Upper lobe of left lung (tissue), 6 donors: Measurements from ENCODE around the gene DAPK1. TPM values are rescaled to one million over a fixed set of nuclear protein-coding genes. Genes with fewer than 3 reads are reported as not detected.

Experiments used
- ATAC-seq, 2 donors: fragments of 200-7000 bp; cut with Tn5 transposase; one replicate each; pipeline ENCODE4 v1.9.1; 2022; ENCODE audit warnings: mild to moderate bottlenecking in 2 of 2, moderate library complexity in 2 of 2; ENCODE audit not compliant: low FRiP score in 2 of 2
- DNase-seq, 2 donors: peaks; one replicate each; pipeline ENCODE4 v3.0.0-alpha.2; 2019 to 2020
- H3K27ac ChIP-seq, 4 donors: fragments of 200-600 bp; sonication (generic); one replicate each; pipeline ENCODE4 v1.5.1; 2016 to 2019
- H3K27me3 ChIP-seq, 4 donors: fragments of 200-600 bp; sonication (generic); one replicate each; pipeline ENCODE4 v1.5.1; 2017 to 2019
- H3K36me3 ChIP-seq, 4 donors: fragments of 200-600 bp; sonication (generic); one replicate each; pipeline ENCODE4 v1.5.1; 2016 to 2019
- H3K4me1 ChIP-seq, 4 donors: fragments of 200-600 bp; sonication (generic); one replicate each; pipeline ENCODE4 v1.5.1; 2018 to 2019
- H3K4me3 ChIP-seq, 4 donors: fragments of 200-600 bp; sonication (generic); one replicate each; pipeline ENCODE4 v1.5.1; 2017 to 2019; ENCODE audit warnings: mild to moderate bottlenecking in 2 of 4, moderate library complexity in 1 of 4
- H3K9me3 ChIP-seq, 4 donors: fragments of 200-600 bp; sonication (generic); one replicate each; pipeline ENCODE4 v1.5.1; 2018 to 2019
- EP300 ChIP-seq, 4 donors: sonication (generic); formaldehyde crosslinking; IDR thresholded peaks; one replicate each; pipeline ENCODE4 v1.5.1; 2017; ENCODE audit warnings: antibody characterized with exemption in 4 of 4, control low read depth in 2 of 4
- POLR2A ChIP-seq, 4 donors: fragments of 450-650 bp; IDR thresholded peaks; one replicate each; pipeline ENCODE4 v1.5.1; 2016 to 2017; ENCODE audit warnings: antibody characterized with exemption in 4 of 4, mild to moderate bottlenecking in 2 of 4
- POLR2AphosphoS5 ChIP-seq, 2 donors: sonication (generic); formaldehyde crosslinking; IDR thresholded peaks; one replicate each; pipeline ENCODE4 v1.5.1; 2017; ENCODE audit warnings: antibody characterized with exemption in 2 of 2
- WGBS, 2 donors: methylation state at CpG; one replicate each; pipeline ENCODE4 v1.1.5; 2017 to 2018; 5-methylcytosine and 5-hydroxymethylcytosine counted together
- total RNA-seq, 6 donors: library from RNA; depleted of rRNA in 4 of 6; stranded (reverse); fragments of >200 nt in 4 of 6; gene quantifications; one replicate each; pipeline versions ENCODE4 v1.1.0 to v1.2.1, GENCODE V29; 2016 to 2021
- TF ChIP-seq, protein P1 (sequence below), 6 experiments: fragments of 450-650 bp in 4 of 6; fragments of 200-600 bp in 2 of 6; sonication (generic) in 2 of 6; IDR thresholded peaks; one replicate each; pipeline ENCODE4 v1.5.1; 2016 to 2019; ENCODE audit warnings: antibody characterized with exemption in 6 of 6
- donor health status: DM: no; HTN: no; CAD: no; lungs with moderate emphysema.
- donor health status: DM: no; HTN: yes; CAD: no; lungs with severe emphysema.

The DAPK1 gene
- total RNA-seq, 6 donors from 2014 or later: 125 to 334 (median 213) TPM

DNA sequence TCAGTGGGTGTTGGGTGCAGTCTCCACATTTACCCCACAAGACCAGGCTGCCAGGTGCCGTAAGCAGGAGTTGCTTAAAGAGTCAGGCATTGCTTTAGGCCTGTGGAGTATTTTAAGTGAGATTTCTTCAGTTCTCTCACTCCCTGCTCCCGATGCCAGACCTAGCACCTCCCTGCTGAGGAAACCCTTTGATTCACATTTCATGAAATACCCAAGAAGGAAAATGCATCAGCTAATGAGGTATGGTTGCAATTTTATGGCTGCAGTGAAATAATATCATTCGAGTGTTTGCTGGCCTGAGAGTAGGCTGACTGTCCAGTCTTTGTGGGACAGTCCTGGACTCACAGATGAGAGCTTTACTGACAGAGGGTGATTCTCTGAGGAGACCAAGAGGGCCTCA, 160.8 kb downstream of the DAPK1 start:
- H3K27ac ChIP-seq: no peak overlapping the region
- H3K36me3 ChIP-seq: peaks cover 10 to 21% (median 18%) of the 10 kb centered on the region in 4 donors
- DNase-seq (no peak), ATAC-seq (no peak)
- H3K4me3 ChIP-seq: no peak overlapping the region
- no peaks in the 10 kb centered on the region for H3K27me3 ChIP-seq
- TF ChIP-seq EP300 (IDR thresholded peaks at IDR 0.05): no peak
- no peak for TF ChIP-seq POLR2AphosphoS5 (IDR thresholded peaks at IDR 0.05)
- TF ChIP-seq POLR2A (IDR thresholded peaks at IDR 0.05): no peak
- TF ChIP-seq, protein P1, sequence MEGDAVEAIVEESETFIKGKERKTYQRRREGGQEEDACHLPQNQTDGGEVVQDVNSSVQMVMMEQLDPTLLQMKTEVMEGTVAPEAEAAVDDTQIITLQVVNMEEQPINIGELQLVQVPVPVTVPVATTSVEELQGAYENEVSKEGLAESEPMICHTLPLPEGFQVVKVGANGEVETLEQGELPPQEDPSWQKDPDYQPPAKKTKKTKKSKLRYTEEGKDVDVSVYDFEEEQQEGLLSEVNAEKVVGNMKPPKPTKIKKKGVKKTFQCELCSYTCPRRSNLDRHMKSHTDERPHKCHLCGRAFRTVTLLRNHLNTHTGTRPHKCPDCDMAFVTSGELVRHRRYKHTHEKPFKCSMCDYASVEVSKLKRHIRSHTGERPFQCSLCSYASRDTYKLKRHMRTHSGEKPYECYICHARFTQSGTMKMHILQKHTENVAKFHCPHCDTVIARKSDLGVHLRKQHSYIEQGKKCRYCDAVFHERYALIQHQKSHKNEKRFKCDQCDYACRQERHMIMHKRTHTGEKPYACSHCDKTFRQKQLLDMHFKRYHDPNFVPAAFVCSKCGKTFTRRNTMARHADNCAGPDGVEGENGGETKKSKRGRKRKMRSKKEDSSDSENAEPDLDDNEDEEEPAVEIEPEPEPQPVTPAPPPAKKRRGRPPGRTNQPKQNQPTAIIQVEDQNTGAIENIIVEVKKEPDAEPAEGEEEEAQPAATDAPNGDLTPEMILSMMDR (IDR thresholded peaks at IDR 0.05): no peak
- WGBS, 2 donors: 79 to 86% methylated on average over 3 of the region's 3 CpGs
- no peaks in the 10 kb centered on the region for H3K9me3 ChIP-seq
- H3K4me1 ChIP-seq: peaks cover 0 to 3% (median 0%) of the 10 kb centered on the region in 4 donors

DNA sequence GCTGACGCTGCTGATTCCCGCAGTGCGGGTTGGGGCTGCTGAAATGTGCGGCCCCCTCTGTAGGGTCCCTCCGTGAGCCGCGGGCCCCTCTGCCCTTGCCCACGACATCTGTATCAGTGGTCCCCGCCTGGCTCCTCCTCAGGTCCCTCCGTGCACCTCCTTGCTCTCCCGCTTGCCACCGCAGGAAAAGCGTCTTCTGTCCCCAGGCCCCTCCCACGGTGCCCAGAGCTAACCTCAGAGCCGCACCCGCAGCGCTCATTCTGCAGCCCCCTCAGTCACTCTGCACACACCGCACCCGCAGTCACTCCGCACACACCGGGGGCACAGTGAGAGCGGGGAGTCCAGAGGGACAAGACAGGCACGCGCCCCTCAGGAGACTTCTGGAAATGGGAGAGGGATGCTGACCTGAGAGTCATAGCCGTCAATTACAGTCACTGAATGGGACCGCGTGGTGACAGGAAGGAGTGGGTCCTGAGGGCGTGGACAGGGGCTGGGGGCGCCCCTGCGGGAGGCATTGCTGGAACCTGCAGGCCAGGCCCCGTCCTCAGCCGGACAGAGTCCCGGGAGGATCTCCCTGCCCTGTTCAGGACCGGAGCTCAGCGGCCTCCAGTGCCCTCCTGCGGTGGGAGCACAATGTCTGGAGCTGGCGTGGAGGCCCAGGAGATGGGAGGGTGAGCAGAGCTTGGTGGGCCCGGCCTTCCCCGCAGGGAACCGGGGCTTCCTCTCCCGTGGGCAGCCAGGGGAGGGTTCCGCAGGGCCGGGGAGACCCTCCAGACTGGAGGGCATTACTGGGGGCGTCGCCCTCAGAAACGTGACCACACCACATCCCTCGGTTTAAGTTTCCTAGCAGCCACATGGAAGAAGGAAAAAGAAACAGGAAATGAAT, 162.1 kb downstream of the DAPK1 start:
- Histone ChIP-seq H3K4me3 (no peak overlapping the region), H3K36me3 (peaks cover 14 to 28% (median 23%) of the 10 kb centered on the region in 4 donors), H3K4me1 (no peaks in the 10 kb centered on the region), H3K27me3 (no peaks in the 10 kb centered on the region), H3K27ac (no peak overlapping the region), H3K9me3 (no peaks in the 10 kb centered on the region)
- ATAC-seq (peak in 1 of 2 donors; percentile 23), DNase-seq (peak in 1 of 2 donors; percentile 73)
- TF ChIP-seq POLR2AphosphoS5 (IDR thresholded peaks at IDR 0.05) (no peak), POLR2A (IDR thresholded peaks at IDR 0.05) (no peak), EP300 (IDR thresholded peaks at IDR 0.05) (no peak)
- TF ChIP-seq, protein P1 (IDR thresholded peaks at IDR 0.05): no peak
- WGBS, 2 donors: 94% methylated on average over 41 to 44 of the region's 47 CpGs

DNA sequence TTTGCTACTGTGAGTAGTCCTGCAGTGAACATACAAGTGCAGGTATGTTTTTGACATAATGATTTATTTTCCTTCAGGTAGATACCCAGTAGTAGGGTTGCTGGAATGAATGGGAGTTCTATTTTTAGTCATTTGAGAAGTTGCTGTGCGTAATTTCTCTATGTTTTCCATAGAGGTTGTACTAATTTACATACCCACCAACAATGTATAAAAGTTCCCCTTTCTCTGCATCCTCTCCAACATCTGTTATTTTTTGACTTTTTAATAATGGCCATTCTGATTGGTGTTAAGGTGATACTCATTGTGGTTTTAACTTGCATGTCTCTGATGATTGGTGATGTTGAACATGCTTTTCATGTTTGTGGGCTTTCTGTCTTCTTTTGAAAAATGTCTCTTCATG, 163.6 kb downstream of the DAPK1 start:
- 63 to 86% methylated on average over 1 of the region's 1 CpG for WGBS, 2 donors
- TF ChIP-seq EP300 (IDR thresholded peaks at IDR 0.05) (no peak), POLR2A (IDR thresholded peaks at IDR 0.05) (no peak), POLR2AphosphoS5 (IDR thresholded peaks at IDR 0.05) (no peak)
- TF ChIP-seq, protein P1 (IDR thresholded peaks at IDR 0.05): no peak
- Histone ChIP-seq H3K36me3 (peaks cover 14 to 28% (median 26%) of the 10 kb centered on the region in 4 donors), H3K4me3 (no peak overlapping the region), H3K4me1 (no peaks in the 10 kb centered on the region), H3K9me3 (peaks cover 0 to 4% (median 0%) of the 10 kb centered on the region in 4 donors), H3K27me3 (no peaks in the 10 kb centered on the region), H3K27ac (no peak overlapping the region)
- ATAC-seq (no peak), DNase-seq (no peak)

DNA sequence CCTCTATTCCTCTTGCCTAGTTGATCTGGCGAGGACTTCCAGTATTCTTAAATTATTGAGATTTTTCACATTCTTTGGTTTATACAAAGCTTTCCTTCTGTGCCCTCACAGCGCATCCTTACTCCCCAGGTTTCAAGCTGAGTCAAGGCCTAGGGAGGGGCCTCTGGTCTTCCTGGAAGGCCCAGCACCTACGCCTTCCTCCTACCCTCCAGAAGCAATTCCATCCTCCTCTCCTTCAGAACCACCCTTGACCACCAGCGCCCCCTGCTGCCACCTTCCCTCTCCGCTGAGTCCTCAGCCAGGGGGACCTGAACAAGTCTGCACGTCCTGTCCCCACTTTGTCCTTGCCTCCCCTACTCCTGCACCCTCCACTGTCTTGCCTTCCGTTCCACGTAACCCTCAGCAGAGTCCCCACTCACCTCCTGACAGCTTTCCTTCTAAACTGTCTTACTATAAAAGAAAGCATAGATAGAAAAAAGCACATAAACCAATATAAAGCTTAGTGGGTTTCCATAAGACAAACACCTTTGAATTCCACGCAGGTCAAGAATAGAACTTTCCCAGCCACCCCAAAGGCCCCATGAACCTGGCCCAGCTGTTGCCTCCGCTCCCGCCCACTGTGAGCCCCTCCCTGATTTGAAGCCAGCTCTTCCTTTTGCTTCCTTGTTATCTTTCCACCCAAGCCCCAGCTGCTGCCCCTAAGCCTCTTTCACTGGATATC, 165.3 kb downstream of the DAPK1 start:
- H3K36me3 ChIP-seq: peaks cover 11 to 27% (median 25%) of the 10 kb centered on the region in 4 donors
- H3K4me3 ChIP-seq: no peak overlapping the region
- WGBS, 2 donors: 53 to 69% methylated on average over 11 of the region's 11 CpGs
- no peaks in the 10 kb centered on the region for H3K4me1 ChIP-seq
- DNase-seq (peak; percentile 72 to 84), ATAC-seq (peak; percentile 72 to 77)
- no peaks in the 10 kb centered on the region for H3K27me3 ChIP-seq
- no peak overlapping the region for H3K27ac ChIP-seq
- peaks cover 0 to 14% (median 3%) of the 10 kb centered on the region in 4 donors for H3K9me3 ChIP-seq
- no peak for TF ChIP-seq POLR2AphosphoS5 (IDR thresholded peaks at IDR 0.05)
- TF ChIP-seq, protein P1 (IDR thresholded peaks at IDR 0.05): peak; percentile 39 to 75 (median 68)
